Activated T-cell treated with anti-CD3 and anti-CD28 coated beads, Interleukin-2, amount 50 U/mL, for 24 hours (primary cell): ENCODE results near the gene PSMA5.
"Not testable (repeated sequence)": the region's sequence is repeated elsewhere in the genome, so short reads cannot be mapped to it uniquely, and the experiment has no call there.

Experiments used
- DNase-seq: peaks from one replicate; pipeline ENCODE4 v3.0.0-alpha.2; 2020
- H3K27ac Mint-ChIP-seq: 2 replicates; pipeline ENCODE4 v1.8.0; 2020; ENCODE audit warnings: mild to moderate bottlenecking, mixed read lengths
- H3K27me3 Mint-ChIP-seq: 2 replicates; pipeline ENCODE4 v1.8.0; 2020; ENCODE audit warnings: mixed read lengths
- H3K36me3 Mint-ChIP-seq: 2 replicates; pipeline ENCODE4 v1.8.0; 2020; ENCODE audit warnings: low read depth, mixed read lengths
- H3K4me1 Mint-ChIP-seq: 2 replicates; pipeline ENCODE4 v1.8.0; 2020; ENCODE audit warnings: low read depth, mixed read lengths
- H3K4me3 Mint-ChIP-seq: 2 replicates; pipeline ENCODE4 v1.8.0; 2020; ENCODE audit warnings: mild to moderate bottlenecking, moderate library complexity, mixed read lengths
- H3K9me3 Mint-ChIP-seq: 2 replicates; pipeline ENCODE4 v1.8.0; 2020; ENCODE audit warnings: mixed read lengths

Gene PSMA5

GRCh38 chr1:109391626-109392025 is 34.6 kb downstream of the PSMA5 start:
- Mint-ChIP-seq H3K27ac (no peak overlapping the region), H3K9me3 (no peaks in the 10 kb centered on the region), H3K27me3 (peaks cover 57% of the 10 kb centered on the region), H3K4me1 (peaks cover 10% of the 10 kb centered on the region), H3K4me3 (no peak overlapping the region), H3K36me3 (no peaks in the 10 kb centered on the region)
- no peak for DNase-seq

DNA sequence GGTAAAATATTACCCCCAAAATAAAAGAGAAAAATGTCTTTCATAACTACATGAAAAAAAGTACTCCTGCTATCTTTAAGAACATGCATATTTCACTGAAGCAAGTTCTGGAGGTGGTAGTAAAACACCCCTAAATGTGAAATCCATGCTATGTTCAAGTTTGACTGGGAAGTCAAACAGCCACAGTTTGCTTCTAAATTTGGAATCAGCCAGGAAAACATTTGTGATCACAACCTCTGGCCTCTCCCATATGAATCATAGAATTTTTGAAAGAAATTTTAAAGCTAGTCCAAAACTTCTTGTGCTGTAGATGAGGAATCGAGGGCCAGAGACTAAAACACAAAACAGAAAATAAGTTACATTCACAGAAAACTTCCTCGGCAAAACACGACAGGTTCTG is 35.1 kb downstream of the PSMA5 start:
- Mint-ChIP-seq H3K9me3 (no peaks in the 10 kb centered on the region), H3K4me3 (no peak overlapping the region), H3K27ac (no peak overlapping the region), H3K27me3 (peaks cover 52% of the 10 kb centered on the region), H3K4me1 (peaks cover 8% of the 10 kb centered on the region), H3K36me3 (no peaks in the 10 kb centered on the region)
- no peak for DNase-seq

DNA sequence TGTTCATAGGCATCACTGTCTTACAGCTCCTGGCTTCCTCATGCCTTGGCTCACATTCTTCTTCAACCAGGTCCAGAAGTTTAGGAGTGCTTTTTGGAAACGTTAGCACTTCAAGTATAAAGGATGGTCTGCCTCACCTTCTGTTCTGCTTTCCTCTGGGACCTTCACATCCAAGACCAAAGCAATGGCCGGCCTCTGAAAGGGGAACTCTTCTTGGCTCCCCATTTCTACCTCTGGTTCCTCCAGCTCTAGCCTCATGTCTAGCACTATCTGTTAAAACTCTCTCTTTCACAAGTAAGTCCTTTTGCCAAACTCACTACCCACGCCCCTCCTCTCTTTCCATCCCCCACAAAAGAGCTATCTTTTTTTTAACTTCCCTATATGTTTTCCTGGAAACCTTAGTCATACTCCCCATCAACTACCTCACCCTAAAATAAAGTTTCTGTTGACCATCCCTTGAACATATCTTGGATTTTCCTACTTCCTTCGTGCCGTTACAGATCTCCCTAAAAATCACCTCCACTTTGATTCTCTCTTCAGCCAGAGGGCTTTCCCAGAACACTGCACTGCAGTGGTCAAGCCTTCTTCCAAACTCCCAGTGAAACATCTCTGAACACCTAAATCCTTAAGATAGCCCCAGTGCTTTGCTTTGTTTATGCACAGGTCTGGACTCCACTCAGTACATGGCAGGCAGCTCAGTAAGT is 36.5 kb downstream of the PSMA5 start:
- H3K36me3 Mint-ChIP-seq = no peaks in the 10 kb centered on the region
- no peak overlapping the region for H3K27ac Mint-ChIP-seq
- no peaks in the 10 kb centered on the region for H3K9me3 Mint-ChIP-seq
- peaks cover 8% of the 10 kb centered on the region for H3K4me1 Mint-ChIP-seq
- no peak overlapping the region for H3K4me3 Mint-ChIP-seq
- no peak for DNase-seq
- H3K27me3 Mint-ChIP-seq = peaks cover 39% of the 10 kb centered on the region

GRCh38 chr1:109388884-109389637 is 37.2 kb downstream of the PSMA5 start:
- peaks cover 8% of the 10 kb centered on the region for H3K4me1 Mint-ChIP-seq
- H3K4me3 Mint-ChIP-seq = no peak overlapping the region
- H3K36me3 Mint-ChIP-seq = no peaks in the 10 kb centered on the region
- no peaks in the 10 kb centered on the region for H3K9me3 Mint-ChIP-seq
- no peak for DNase-seq
- peaks cover 34% of the 10 kb centered on the region for H3K27me3 Mint-ChIP-seq
- no peak overlapping the region for H3K27ac Mint-ChIP-seq

GRCh38 chr1:109388208-109388711 is 38.0 kb downstream of the PSMA5 start:
- no peak for DNase-seq
- H3K4me1 Mint-ChIP-seq = peaks cover 8% of the 10 kb centered on the region
- H3K4me3 Mint-ChIP-seq = no peak overlapping the region
- no peak overlapping the region for H3K27ac Mint-ChIP-seq
- H3K27me3 Mint-ChIP-seq = peaks cover 28% of the 10 kb centered on the region
- H3K9me3 Mint-ChIP-seq = no peaks in the 10 kb centered on the region
- H3K36me3 Mint-ChIP-seq = no peaks in the 10 kb centered on the region

- Mint-ChIP-seq H3K4me1 (peaks cover 3% of the 10 kb centered on the region), H3K36me3 (no peaks in the 10 kb centered on the region), H3K27me3 (peaks cover 10% of the 10 kb centered on the region), H3K27ac (no peak overlapping the region), H3K9me3 (no peaks in the 10 kb centered on the region), H3K4me3 (no peak overlapping the region)
- no peak for DNase-seq
These were observed 40.1 kb downstream of the PSMA5 start for GRCh38 chr1:109386054-109386717.

- H3K4me1 Mint-ChIP-seq = peaks cover 3% of the 10 kb centered on the region
- no peak for DNase-seq
- H3K9me3 Mint-ChIP-seq = no peaks in the 10 kb centered on the region
- H3K27ac Mint-ChIP-seq = no peak overlapping the region
- H3K27me3 Mint-ChIP-seq = peaks cover 10% of the 10 kb centered on the region
- H3K36me3 Mint-ChIP-seq = no peaks in the 10 kb centered on the region
- no peak overlapping the region for H3K4me3 Mint-ChIP-seq
These were observed 40.8 kb downstream of the PSMA5 start for GRCh38 chr1:109385417-109385816.

DNA sequence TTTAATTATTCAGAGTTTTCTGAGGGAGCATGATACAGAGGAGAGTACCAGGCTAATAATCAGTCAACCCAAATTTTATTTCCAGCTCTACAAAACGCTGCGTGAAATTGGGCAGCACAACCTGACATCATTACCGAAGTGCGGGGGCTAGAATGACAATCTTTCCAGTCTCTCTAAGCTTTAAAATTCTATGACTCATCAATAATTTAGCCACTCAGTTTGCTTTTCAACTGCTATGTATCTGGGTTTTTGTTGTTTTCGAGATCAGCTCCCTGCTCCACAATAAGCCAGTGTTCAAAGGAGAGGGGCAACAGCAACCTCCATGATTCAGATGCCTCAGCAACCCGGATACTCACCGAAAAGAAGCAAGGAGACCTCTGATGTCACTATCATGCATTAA is 42.4 kb downstream of the PSMA5 start:
- H3K4me1 Mint-ChIP-seq = no peaks in the 10 kb centered on the region
- no peaks in the 10 kb centered on the region for H3K36me3 Mint-ChIP-seq
- no peaks in the 10 kb centered on the region for H3K9me3 Mint-ChIP-seq
- peaks cover 4% of the 10 kb centered on the region for H3K27me3 Mint-ChIP-seq
- no peak overlapping the region for H3K27ac Mint-ChIP-seq
- H3K4me3 Mint-ChIP-seq = no peak overlapping the region
- no peak for DNase-seq

DNA sequence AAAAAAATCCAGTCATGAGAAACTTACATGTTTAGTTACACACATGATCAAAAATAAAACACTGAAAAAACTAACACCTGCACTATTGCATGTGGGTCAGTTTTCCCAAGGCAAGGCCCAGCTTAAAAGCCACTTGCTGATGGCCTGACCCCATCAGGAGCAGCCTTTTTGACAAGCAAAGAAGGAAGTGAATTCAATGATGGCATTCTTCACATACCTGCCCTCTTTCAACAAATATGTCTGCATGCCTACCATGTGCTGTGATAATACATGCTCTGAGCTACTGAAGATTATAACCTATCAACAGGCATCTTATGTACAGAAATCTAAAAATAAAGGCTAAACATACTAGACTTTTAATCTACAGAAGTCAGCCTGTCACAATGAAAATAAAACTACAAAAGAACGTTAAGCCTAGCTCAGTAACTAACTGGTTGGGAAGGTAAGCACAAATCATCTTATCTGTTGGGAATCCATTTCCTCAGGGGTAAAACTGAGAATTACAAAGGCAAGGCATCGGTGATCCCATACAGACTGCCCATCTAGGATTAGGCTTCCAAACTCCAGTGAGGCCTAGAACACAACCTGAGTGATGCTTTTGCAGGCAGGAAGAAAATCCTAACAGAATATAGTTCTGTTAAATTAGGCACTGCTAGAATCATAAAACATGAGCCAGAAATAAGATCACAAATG is 43.0 kb downstream of the PSMA5 start:
- H3K27ac Mint-ChIP-seq = no peak overlapping the region
- no peak for DNase-seq
- no peaks in the 10 kb centered on the region for H3K9me3 Mint-ChIP-seq
- H3K27me3 Mint-ChIP-seq = peaks cover 4% of the 10 kb centered on the region
- H3K4me1 Mint-ChIP-seq = no peaks in the 10 kb centered on the region
- no peaks in the 10 kb centered on the region for H3K36me3 Mint-ChIP-seq
- no peak overlapping the region for H3K4me3 Mint-ChIP-seq

- Mint-ChIP-seq H3K36me3 (no peaks in the 10 kb centered on the region), H3K4me1 (no peaks in the 10 kb centered on the region), H3K4me3 (no peak overlapping the region), H3K27ac (no peak overlapping the region), H3K9me3 (no peaks in the 10 kb centered on the region), H3K27me3 (no peaks in the 10 kb centered on the region)
- no peak for DNase-seq
These were observed 44.7 kb downstream of the PSMA5 start for GRCh38 chr1:109381573-109381972.

DNA sequence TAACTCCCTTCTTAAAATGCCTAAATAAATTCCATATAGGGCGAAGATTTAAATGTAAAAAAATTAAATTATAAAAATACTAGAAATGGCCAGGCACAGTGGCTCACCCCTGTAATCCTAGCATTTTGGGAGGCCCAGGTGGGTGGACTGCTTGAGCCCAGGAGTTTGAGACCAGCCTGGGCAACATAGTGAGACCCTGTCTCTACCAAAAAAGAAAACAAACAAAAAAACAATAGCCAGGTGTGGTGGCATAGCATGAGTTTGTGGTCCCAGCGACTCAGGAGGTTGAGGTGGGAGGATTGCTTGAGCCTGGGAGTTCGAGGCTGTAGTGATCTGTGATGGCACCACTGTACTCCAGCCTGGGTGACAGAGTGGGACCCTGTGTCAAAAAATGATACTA is 46.3 kb downstream of the PSMA5 start:
- DNase-seq = no peak
- Mint-ChIP-seq H3K4me3 (no peak overlapping the region), H3K27me3 (no peaks in the 10 kb centered on the region), H3K36me3 (no peaks in the 10 kb centered on the region), H3K4me1 (peaks cover 6% of the 10 kb centered on the region), H3K9me3 (no peaks in the 10 kb centered on the region), H3K27ac (no peak overlapping the region)

DNA sequence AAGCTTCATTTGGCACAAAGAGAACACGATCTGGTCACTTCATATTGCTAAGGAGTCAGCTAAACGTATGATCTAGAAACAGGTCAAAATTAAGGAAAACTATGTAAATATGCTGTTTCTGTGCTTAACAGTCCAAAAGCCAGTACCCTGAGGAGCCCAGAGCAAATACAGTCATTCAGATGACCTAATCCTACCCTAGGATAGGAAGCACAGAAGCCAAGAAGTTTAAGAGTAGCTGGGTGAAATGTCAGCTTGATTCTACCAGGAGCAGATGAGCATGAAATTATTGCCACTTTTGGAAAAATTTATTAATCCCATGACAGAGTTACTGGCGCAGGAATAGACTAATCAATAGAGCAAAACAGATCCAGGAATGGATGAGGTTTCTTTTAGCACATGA is 46.8 kb downstream of the PSMA5 start:
- H3K27me3 Mint-ChIP-seq = no peaks in the 10 kb centered on the region
- H3K4me3 Mint-ChIP-seq = no peak overlapping the region
- H3K36me3 Mint-ChIP-seq = no peaks in the 10 kb centered on the region
- H3K27ac Mint-ChIP-seq = no peak overlapping the region
- peaks cover 8% of the 10 kb centered on the region for H3K4me1 Mint-ChIP-seq
- no peak for DNase-seq
- no peaks in the 10 kb centered on the region for H3K9me3 Mint-ChIP-seq

- H3K9me3 Mint-ChIP-seq = no peaks in the 10 kb centered on the region
- H3K27me3 Mint-ChIP-seq = peaks cover 4% of the 10 kb centered on the region
- no peak overlapping the region for H3K27ac Mint-ChIP-seq
- no peak for DNase-seq
- no peaks in the 10 kb centered on the region for H3K36me3 Mint-ChIP-seq
- H3K4me1 Mint-ChIP-seq = peaks cover 8% of the 10 kb centered on the region
- H3K4me3 Mint-ChIP-seq = no peak overlapping the region
These were observed 48.5 kb downstream of the PSMA5 start for GRCh38 chr1:109377698-109378097.

GRCh38 chr1:109373696-109374095 is 52.6 kb downstream of the PSMA5 start:
- H3K4me3 Mint-ChIP-seq, H3K27ac Mint-ChIP-seq, DNase-seq, H3K36me3 Mint-ChIP-seq, H3K9me3 Mint-ChIP-seq: not testable (repeated sequence)
- Mint-ChIP-seq H3K27me3 (peaks cover 18% of the 10 kb centered on the region), H3K4me1 (peaks cover 25% of the 10 kb centered on the region)
